GM12892 (cell line): ENCODE results near the gene RAVER2.

ENCODE experiments used
- POLR2A ChIP-seq: IDR thresholded peaks from 2 replicates; pipeline ENCODE4 v1.6.1; 2011; ENCODE audit warnings: low read depth, low read length, control low read depth
- POLR2AphosphoS5 ChIP-seq: IDR thresholded peaks from 2 replicates; pipeline ENCODE4 v1.6.1; 2011; ENCODE audit warnings: low read depth, low read length, control low read depth
- TAF1 ChIP-seq: IDR thresholded peaks from 2 replicates; pipeline ENCODE4 v1.6.1; 2011; ENCODE audit warnings: low read depth, mild to moderate bottlenecking, control low read depth, low read length, borderline replicate concordance

DNA sequence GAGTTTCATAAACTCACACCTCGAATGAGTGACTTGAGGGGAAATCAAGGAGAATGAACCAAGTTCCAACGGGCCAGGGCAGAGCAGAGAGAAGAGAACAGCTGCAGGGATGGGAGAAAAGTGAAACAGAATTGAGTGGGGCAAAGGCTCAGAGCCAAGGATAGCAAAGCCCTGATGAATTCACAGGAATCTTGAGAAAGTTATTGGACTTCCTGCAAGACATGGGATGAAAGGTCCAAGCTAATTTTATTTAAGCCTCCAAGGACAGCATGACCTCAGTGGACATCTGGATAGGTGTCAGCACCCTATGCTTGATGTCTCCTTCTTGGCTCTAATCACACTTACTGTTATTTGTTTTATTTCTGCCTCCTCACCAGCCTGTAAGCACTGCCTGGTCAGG, 43.0 kb upstream of the RAVER2 start:
- no peak for TF ChIP-seq POLR2A
- no peak for TF ChIP-seq POLR2AphosphoS5
- no peak for TF ChIP-seq TAF1
